ENCODE data around the gene MRTFA.

MRTFA gene

DNA sequence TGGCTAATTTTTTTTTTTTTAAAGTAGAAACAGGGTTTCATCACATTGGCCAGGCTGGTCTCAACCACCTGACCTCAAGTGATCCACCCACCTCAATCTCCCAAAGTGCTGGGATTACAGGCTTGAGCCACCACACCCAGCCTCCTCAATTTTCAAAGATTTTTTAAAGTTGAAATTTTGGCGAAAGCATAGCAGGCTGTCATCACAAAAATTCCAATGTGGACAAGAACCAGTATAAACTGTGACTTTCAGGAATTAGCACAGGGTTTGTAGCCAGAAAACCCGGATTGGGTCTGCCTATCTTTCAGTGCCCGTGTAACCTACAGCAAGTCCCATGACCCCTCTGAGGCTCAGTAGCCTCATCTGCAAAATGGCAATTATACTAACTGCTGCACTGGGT lies 185.9 kb downstream of the MRTFA start:
- no peak for DNase-seq

DNA sequence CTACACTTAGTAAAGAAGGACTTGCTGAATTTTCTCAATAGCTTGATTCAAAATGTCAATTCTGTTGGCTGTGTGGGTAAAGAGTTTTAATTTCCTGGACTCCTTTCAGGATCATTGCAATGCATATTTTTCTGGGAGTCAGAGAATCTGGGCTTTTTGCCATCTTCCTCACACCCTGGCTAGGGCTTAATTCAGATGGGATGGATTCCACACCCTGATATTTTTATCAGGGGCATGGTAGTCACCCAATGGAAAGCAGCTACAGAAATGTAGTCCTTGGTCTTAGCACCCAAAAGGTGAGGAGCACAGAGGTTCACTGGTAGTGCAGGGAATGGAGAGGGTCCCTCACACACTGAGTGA lies 186.9 kb downstream of the MRTFA start:
- peak; percentile 57 for DNase-seq

DNA sequence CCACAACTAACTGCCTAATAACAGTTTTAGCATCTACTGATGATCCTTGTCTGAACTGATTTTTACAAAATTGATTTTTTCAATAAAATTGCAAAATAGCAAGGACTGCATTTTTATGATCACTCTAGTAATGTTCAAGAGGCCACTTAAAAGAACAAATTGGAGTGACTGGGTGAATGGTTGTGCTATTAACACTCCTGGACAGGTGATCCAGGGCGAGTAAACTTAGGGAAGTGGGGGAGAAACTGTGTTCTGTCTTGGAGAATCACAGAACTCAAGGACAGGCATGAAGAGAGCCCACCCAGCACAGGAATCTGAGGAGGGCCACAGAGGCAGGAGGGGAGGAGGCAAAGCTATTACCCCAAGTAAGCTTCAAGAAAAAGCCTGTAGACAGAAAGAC lies 190.3 kb downstream of the MRTFA start:
- DNase-seq, result no peak

DNA sequence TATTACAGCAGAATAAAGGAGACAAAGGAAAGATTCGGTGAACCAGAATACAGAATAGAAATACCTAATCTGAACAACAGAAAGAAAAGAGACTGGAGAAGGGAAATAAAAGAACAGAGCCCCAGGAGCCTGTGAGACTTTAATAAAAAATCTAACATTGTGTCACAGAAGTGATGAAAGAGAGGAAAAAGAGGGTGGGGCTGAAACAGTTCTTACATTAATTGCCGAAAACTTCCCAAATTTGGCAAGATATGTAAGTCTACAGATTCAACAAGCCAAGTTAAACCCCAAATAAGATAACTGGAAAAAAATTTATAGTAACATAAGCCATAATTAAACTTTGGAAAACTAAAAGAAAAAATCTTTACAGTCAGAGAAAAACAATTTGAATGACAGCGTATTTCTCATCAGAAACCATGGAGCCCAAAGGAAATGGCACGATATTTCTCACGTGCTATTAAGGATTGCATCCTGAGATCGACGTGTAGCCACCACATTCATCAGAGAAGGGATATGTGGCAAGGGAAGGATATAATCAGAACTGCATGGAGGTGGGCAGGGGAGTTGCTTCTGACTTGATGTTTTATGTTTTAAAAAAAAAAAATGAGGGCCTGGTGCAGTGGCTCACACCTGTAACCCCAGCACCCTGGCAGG lies 192.2 kb downstream of the MRTFA start:
- no peak for DNase-seq

DNA sequence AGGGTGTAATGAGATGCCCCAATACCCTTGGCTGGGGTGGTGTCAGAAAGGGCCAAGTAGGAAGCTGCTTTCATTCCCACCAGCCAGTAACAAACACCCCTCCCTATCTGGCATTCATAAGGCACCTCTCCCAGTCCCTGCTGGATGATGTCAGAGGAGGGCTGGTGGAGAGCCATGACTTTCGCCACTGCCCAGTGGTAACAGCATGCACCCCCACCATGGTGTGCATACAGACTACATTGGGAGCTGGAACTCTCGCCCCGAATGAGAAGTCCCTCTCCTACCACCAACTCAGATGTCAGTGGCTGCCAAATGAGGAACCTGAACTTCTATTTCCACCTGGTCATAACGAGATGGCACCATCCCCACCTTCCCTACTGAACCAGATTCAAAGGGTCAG lies 192.8 kb downstream of the MRTFA start:
- DNase-seq, result no peak

DNA sequence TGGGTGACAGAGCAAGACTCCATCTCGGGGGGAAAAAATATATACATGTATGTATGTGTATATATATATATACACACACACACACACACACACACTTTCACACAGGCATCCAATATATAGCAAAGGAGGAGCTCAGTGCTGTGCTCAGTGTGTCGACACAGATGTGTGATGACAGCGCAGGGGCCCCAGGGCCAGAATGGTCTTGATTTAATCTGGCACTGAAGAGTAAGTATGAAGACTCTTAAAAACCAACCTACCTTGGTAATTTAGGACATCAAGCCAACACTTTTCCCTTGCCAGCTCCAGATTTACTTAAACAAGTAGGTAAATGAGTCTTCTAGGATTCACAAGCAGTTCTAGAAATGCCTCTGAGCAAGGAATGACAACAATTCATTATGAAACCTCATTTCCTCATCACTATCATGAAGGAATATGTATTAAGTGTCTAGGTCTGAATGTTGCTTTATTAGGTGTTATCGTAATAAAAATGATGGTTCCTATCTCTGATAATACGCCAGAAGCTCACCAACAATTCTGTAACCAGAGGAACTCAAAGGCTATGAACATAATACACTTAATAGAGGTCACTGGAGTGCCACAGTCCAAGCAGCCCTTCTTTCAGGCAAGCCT lies 194.6 kb downstream of the MRTFA start:
- no peak for DNase-seq

DNA sequence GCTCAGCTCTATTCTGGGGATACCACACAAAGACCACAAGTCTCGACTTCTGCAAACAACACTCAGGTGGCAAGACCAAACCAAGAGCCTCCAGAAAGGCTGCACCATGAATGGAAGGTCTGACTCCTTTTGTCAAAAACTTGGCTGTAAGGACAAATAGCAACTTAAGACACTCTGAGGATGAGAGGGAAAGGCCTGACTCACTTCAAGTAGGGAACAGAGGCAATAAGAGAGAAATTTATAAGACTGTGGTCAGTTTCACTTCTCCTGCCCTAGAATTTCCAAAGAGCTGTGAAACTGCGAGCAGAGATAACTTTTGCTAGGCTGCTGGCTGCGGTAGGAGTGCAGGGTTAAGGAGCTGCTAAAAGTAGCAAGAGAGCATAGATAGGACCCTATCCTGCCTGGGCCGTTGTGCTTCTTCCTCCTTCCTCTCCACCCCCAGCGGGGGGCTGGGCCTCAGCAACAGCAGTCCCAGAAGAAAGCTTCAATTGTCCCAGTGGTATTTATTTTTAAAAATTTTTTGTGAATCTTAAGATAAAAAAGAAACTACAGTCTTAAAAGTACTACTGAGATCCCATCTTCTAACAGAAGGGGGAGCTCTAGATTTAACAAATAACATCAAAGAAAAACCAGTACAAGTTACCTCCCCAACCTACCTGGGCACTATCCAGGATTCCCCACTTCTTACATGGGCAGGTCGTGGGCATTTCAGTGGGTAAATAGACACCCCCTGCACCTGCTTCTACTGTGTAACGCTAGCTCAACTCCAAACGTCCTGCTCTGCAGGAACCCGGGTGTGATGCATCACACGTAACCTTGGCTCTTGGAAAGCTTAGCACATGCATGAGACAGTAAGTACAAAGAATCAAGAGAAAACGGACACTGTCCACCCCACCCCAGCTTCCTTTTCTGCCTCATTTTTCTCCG lies 199.8 kb downstream of the MRTFA start:
- DNase-seq, result peak; percentile 38

DNA sequence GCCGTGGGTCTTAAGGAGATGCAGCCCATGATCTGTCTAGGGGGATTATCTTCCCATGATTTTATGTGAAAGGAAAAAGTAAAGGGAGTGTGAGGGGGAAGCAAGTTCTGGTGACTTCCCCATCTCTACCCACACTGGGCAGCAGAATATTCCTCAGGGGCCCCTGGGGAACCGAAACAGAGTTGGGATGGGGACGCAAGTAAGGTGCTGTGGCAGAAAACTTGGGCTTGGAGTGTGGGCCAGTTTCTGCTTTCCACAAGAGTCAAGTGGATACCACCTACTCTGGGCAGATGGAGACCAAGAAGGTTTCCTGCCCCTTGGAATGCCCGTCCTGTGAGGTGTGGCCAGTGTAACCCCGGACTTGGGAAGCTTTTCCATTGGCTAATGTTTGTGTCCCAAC lies 201.8 kb downstream of the MRTFA start:
- no peak for DNase-seq

DNA sequence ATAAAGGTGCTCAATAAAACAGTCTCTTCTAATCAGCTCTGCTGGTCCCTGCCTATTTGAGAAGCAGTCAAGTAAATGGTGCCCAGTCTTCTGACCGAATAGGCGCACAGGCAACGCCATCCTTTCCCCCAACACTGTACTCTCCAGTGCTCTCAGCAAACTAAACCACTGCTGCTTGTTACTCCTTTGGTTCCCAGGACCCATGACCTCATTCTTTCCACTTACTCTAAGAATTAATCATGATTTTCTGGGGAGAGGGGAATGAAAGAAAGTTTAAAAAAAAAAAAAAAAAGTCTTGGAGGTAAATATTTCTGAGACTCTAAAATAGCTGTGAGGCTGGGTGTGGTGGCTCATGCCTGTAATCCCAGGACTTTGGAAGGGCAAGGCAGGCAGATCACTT lies 202.4 kb downstream of the MRTFA start:
- DNase-seq, result no peak

DNA sequence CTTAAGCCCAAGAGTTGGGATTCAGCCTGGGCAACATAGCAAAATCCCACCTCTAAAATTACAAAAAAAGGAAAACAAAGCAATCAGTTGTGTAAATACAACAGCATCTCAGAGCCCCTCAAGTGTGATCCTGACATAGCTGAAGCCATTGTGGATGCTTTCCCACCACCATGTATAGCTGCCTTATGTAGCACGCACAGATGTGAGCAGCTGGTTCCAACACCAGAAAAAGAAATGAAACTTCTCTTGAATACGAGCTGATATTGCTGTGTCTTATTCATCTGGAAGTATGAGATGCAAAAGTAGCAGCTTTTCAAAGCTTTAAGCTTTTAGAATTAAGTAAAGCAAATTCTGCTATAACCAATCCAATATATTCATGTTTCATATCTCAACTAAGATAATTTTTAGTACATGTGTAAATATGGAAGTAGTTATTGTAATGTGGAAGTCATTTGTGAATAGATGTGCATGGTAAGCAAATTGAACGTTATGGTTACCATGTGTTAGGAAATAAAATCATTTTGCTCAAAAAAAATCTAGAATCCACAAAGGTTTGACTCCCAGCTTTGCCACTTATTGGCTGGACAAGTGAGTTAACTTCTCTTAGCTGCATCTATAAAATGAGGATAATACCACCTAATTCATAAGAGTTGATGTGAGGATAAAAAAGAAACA lies 203.0 kb downstream of the MRTFA start:
- DNase-seq, result no peak

DNA sequence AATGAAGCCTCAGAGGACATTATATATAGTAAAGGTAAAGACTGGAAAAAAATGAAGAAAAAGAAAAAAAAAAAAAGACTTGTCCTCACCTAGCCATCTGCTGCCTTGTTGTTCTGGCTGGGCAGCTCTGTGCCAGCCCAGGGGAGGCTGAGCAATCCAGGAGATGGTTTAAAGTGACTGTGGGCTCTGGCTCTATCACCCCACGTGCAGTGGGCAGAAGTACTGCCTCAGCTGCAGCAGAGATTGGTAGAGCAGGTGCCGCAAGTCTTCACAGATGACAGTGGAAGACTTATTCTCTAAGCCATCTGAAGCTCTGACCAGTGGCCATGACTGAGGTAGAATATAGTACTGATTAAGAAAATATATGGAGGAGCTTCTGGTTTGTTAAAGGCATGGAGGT lies 203.9 kb downstream of the MRTFA start:
- no peak for DNase-seq

DNA sequence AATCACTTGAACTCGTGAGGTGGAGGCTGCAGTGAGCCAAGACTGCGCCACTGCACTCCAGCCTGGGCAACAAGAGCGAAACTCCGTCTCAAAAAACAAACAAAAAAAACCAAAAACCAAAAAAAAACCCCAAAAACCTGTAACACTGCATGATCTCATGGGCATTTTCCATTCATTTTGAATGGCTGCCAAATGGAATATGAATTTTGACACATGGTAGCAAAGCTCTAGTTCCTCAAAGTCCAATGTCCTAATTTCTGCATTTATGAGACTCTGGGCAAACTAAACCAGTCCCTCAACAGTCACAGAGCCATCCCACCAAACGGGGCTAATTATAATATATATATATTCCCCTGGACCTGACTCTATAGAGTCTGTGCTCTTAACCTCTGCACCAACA lies 204.4 kb downstream of the MRTFA start:
- no peak for DNase-seq

DNA sequence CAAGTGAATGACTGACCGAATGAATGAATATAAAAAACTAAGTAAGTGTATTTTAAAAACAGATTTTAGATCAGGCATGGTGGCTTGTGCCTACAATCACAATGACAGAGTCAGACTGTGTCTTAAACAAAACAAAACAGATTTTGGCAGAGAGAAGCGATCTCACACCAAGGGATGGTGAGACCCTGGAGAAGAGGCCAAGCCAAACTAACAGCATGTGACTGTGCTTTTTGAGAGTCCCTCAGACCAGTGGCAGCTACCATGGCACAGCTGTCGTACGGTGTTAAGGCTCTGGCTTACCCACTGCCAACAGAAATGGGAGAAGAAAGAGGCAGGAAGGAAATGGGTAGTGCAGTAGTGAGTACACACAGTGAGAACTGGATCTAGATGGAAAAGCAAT lies 205.5 kb downstream of the MRTFA start:
- DNase-seq, result no peak

DNA sequence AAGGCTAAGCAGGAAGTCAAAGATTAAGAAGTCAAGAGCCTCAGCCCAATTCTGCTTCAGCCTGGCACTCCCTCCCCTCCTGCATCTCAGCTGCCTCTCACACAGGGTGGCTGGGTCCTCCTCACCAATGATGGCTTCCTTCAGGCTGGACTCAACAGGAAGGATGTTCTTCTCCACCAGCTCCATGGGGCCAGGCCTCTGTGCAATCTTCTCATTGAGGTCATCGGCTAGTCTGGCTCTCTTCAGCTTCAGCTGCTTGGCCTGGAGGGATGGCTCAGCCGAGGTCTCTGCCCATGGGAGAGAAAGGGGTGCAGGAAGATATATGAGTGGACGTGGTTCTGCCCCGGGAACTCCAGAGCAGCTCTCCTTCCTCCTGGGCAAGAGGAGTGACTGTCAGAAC lies 207.0 kb downstream of the MRTFA start:
- no peak for DNase-seq

DNA sequence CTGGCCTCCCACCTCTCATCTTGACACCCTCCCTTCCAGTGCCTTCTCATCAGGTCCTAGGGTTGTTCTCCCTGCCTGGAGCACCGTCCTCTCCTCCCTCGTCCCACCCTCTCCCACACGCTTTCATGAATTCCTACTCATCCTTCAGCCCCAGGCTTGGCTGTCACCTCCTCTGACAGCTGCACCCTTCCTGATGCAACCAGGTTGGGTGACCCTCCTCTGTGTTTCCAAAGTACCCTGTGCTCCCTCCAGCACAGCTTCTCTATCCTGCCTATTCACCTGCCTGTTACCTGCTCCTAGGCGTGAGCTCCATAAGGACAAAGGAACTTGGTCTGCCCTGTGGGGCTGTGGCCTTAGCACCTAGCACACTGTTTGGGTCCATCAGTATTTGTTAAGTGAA lies 207.7 kb downstream of the MRTFA start:
- no peak for DNase-seq

DNA sequence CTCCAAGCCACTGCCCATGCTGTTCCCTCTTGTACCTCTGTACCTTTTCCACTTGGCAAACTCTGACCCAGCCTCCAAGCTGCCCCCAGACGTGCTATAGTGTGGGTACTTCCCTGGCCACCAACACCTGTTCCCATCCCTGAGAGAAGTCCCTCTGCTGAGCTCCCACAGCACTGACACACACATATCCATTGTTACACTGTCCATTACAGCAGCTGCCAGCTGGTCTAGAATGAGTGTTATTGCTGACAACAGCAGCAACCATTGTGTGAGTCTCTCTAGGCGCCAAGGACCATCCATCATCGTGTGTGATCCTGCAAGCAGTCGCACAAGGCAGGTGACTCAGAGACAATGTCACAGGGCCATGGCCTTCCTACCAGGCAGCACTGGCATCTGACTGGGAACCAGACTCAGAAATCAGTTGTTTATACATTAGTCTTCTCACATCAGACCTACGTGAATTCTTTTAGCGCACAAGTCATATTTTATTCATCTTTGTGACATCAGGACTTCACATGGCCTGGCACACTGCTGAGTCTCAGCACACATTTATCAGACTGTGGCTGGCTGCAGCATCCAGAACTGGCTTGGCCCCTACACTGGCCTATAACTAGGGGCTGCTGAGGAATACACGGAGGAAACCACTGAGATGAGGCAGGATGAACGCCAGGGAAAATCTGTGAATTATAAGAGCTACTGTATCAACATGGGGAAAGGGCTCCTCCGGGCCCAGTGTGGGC lies 209.8 kb downstream of the MRTFA start:
- no peak for DNase-seq

DNA sequence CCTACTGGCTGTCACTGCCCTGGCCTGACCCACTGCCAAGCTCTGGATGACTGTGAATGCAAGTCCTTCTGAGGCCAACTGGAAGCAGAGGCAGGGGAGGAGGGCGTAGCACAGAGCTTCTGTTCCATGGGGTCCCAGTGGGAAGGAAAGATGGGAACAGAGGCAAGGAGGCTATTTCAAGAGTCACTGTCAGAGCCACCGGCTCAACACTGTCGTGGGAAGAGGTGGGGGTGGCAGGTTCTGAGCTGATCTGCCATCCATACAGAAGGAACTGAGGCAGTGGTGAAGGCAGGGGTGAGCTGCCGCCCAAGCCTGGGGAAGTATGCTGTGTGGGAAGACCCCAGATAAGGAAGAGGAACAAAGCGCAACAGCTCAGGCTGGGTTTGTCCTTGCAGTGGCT lies 211.4 kb downstream of the MRTFA start:
- no peak for DNase-seq

DNA sequence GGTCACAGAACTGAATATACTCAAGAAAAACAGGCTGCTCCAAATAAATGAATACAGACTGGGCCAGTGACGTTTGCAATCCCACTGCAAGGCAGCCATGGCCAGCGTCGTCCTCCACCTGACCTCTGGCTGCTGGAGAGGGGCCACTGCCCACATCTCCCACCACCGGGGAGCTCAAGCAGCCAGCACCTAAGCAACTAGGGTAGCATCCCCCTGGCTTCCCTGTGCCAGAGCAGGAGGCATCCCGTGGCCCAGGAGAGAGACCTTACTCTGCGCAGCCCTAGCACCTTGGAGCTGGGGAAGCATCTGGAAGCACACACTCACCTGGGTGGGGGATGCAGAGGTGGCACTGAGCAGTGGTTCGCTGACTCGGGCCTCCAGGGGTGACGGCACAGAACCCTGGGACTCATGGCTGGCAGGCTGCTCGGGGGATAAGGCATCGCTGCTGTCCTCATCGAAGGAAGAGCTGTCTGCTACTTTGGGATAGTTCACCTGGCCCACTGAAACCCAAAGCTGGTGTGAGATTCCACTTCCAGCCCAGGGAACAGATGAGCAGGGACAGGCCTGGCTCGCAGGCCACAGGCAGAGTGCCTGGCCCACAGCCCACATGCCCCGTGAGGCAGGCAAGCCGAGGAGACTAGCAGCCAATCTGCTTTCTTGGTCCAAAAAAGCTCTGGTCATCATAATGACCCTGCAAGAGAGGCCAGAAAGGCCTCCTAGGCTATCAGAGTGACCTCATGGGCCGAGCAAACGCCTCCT lies 212.5 kb downstream of the MRTFA start:
- DNase-seq, result no peak

DNA sequence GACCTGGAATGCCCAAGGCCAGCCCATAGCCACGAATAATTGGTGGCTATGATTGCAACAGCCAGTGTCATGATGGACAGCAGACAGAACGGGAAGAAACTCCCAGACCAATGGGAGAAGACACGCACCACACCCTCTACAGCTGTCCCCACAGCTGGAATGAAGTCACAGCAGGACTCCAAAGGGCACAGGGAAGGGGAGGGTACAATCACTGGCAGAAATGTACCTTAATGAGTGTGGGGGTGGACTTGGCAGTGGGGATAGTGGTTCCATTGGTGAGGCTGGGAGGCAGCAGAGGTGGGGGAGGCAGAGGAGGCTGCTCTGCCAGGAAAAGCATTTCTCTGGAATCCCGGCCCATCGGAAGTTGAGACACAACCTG lies 213.2 kb downstream of the MRTFA start:
- no peak for DNase-seq

DNA sequence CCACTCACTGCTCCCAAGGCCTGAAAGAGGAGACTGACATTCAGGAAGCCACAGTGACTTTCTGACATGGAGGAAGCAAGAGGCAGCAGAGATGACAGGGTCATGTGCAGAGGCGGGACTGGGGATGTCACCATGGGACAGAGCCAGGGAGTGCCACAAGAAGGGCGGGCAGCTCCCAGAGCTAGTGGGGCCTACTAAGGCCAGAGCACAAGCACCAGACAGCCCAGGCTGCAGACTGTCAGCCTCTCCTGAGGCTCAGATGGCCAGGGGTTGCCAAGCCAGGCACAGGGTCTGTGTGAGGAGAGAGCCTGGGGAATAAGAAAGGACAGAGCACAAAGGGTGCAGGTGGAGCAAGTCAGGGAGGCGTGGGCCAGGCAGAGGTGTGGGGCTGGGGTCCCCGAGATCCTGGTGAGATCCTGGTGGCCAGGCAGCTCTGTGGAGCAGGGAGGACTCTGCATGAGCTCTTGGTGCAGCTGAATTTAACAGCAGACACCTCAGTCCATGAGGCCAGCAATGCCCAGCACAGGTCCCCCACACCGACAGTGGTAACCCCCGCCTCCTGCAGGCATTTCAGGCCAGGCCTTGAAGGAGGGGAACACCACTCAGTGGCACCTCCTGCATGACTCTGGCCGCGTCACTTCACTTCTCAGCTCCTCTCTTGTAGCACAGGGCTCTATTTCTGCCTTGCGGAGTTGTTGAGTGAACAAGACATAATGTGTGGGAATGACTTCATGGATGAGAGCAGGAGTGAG lies 213.8 kb downstream of the MRTFA start:
- DNase-seq, result no peak

DNA sequence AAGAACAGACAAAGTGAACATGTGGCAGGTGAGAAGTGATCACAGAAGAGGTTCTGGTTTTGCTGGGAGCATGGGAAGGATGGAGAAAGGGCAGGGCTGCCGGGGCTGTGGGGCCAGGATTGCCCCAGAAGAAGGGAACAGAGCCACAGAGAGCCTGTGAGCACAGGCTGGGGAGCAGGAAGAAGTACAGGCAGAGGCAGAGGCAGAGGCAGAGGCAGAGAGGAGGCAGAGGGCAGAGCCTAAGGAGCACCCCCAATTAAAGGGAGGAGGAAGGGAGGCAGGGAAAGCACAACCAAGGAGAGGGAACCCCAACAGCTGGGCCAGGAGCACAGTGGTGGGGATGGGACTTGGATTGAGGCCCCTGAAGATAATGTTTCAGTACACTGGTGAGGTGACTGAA lies 214.6 kb downstream of the MRTFA start:
- no peak for DNase-seq

DNA sequence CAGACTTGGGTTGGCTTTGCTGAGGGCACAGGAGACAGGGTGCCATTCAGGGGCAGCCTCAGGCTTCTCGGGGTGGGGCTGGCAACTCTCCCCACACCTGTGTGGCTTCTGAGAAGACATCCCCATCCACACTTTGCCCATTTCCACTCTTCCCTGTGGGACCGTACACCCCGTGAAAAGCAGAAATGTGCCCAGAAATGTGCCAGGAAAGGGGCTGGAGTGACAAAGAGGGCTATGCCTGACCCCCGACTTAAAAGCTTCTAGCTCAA lies 215.5 kb downstream of the MRTFA start:
- DNase-seq, result no peak
